Measurements from ENCODE around the gene EPHB2.

The EPHB2 gene

GRCh38 chr1:22883406-22883805, 172.8 kb downstream of the EPHB2 start:
- DNase-seq (ENCODE audit: low read depth) = no peak

- no peak for DNase-seq (ENCODE audit: low read depth)
Measured at GRCh38 chr1:22884806-22885530, 174.3 kb downstream of the EPHB2 start.

- DNase-seq (ENCODE audit: low read depth) = no peak
Measured at GRCh38 chr1:22886211-22886610, 175.6 kb downstream of the EPHB2 start.

- DNase-seq (ENCODE audit: low read depth) = no peak
Measured at GRCh38 chr1:22887491-22887890, 176.9 kb downstream of the EPHB2 start.

GRCh38 chr1:22888320-22889075, 177.9 kb downstream of the EPHB2 start:
- DNase-seq (ENCODE audit: low read depth) = no peak

- no peak for DNase-seq (ENCODE audit: low read depth)
Measured at GRCh38 chr1:22889213-22889827, 178.7 kb downstream of the EPHB2 start.

- no peak for DNase-seq (ENCODE audit: low read depth)
Measured at GRCh38 chr1:22892789-22893188, 182.2 kb downstream of the EPHB2 start.

- no peak for DNase-seq (ENCODE audit: low read depth)
Measured at GRCh38 chr1:22893292-22893691, 182.7 kb downstream of the EPHB2 start.

GRCh38 chr1:22895357-22895756, 184.7 kb downstream of the EPHB2 start:
- no peak for DNase-seq (ENCODE audit: low read depth)

GRCh38 chr1:22896184-22896583, 185.5 kb downstream of the EPHB2 start:
- no peak for DNase-seq (ENCODE audit: low read depth)

GRCh38 chr1:22900451-22900850, 189.8 kb downstream of the EPHB2 start:
- no peak for DNase-seq (ENCODE audit: low read depth)

- no peak for DNase-seq (ENCODE audit: low read depth)
Measured at GRCh38 chr1:22903113-22903512, 192.5 kb downstream of the EPHB2 start.

GRCh38 chr1:22906968-22907367, 196.3 kb downstream of the EPHB2 start:
- no peak for DNase-seq (ENCODE audit: low read depth)

GRCh38 chr1:22907528-22907927, 196.9 kb downstream of the EPHB2 start:
- DNase-seq (ENCODE audit: low read depth) = no peak

GRCh38 chr1:22908880-22909426, 198.3 kb downstream of the EPHB2 start:
- no peak for DNase-seq (ENCODE audit: low read depth)

GRCh38 chr1:22910286-22910685, 199.6 kb downstream of the EPHB2 start:
- DNase-seq (ENCODE audit: low read depth) = no peak

- DNase-seq (ENCODE audit: low read depth) = no peak
Measured at GRCh38 chr1:22910986-22911651, 200.5 kb downstream of the EPHB2 start.

GRCh38 chr1:22912311-22912710, 201.7 kb downstream of the EPHB2 start:
- DNase-seq (ENCODE audit: low read depth) = no peak

- no peak for DNase-seq (ENCODE audit: low read depth)
Measured at GRCh38 chr1:22913421-22914141, 202.9 kb downstream of the EPHB2 start.

GRCh38 chr1:22914156-22914555, 203.5 kb downstream of the EPHB2 start:
- no peak for DNase-seq (ENCODE audit: low read depth)

GRCh38 chr1:22914633-22915217, 204.1 kb downstream of the EPHB2 start:
- DNase-seq (ENCODE audit: low read depth) = no peak

Data from non-pigmented ciliary epithelial cell (primary cell).